Cardiac septum (tissue), 1 donor: Measurements from ENCODE around the gene RTL5. TPM values are rescaled to one million over a fixed set of nuclear protein-coding genes. Genes with fewer than 3 reads are reported as not detected.

ENCODE experiments used
- DNase-seq: peaks from one replicate; pipeline ENCODE4 v3.0.0-alpha.2; 2020; ENCODE audit warnings: low spot score
- intact Hi-C: fragments of 100-400 bp; cut with DNase I; formaldehyde crosslinking; loops from one replicate; pipeline ENCODE4 v1.14.0; 2022
- total RNA-seq: library from RNA; stranded (reverse); fragmentation: NEBNext Ultra II Directional; extraction: Animal tissue kit (Norgen Biotek cat#: 25700); gene quantifications from one replicate; pipeline ENCODE4 v1.2.1, GENCODE V29; 2021
- donor health status: DM: no; HTN: no; CAD: no.

The RTL5 gene
- total RNA-seq, 1 donor from 2014 or later, result 6.3 TPM

DNA sequence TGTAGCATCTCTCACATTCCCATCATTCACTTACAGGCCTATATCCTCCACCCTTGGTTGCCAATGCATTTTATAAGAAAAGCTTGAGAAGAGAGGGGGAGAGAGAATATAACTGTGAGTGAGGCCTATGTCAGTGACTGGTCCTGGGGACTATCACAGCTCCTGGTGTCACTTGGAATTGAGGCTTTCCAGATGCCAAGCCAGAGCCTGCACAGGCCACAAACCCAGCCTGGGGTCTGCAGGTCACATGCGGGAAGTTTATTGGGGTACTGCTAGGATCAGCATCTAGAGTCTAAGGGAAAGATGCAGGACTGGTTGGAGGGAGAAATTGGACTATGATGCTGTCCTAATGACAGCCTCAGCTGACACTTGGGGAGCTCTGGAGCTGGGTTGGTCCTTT lies 47.6 kb downstream of the RTL5 start:
- DNase-seq, result no peak
- intact Hi-C loops, result no loop called here

DNA sequence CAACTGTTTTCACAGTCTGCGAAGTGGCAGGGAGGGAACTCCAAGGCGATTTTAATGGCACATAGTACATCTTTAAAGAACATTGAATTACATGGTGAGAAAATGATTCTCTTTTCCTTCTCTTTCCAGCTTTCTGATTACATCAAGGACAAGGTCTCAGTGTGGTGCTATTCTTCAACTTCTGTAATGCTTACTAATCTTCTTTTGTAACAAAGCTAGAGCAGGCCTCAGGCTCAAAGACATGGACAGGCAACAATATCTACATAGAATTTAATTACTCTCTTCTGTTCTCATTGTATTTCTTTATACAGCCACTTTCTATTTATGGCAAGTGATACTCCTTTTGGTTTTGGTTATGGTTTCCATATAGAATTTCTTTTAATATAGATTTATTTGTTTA lies 48.4 kb downstream of the RTL5 start:
- no peak for DNase-seq
- intact Hi-C loops, result no loop called here

DNA sequence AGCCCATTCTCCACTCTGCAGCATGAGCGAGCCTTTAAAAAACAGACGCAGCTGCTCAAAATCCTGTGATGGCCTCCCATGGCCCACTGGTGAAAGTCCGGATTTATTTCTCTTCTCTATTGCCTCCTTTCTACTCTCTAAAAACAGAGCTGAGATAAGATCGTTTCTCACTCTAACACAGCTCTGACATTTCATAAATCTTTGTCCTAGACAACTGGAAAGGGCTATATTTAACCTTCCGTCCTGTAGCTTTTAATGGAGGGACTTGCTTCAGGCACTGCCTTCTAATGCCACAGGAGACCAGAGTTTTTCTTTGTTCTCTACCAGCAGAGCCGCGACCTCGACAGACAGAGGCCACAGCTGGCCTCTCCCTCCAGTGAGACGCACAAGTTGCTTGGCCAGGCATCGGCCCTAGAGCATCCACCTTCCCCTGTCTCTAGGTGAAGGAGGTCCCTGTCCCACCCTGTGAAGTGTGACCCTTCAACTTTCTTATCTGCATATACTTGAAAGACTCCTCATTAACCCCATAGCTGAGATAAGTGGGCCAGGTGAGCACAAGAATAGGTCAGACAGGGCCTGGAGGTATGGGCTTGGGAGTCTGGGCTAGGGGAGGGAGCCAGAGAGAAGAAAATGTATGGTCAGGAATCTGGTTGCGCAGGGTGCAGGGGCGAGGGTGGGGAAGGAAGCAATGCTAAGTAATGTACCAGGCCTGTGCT lies 50.0 kb downstream of the RTL5 start:
- intact Hi-C loops, result loop anchor here (2.0 kb wide), 1 partner anchor 39 kb away; no protein-coding TSS in a partner anchor
- no peak for DNase-seq

DNA sequence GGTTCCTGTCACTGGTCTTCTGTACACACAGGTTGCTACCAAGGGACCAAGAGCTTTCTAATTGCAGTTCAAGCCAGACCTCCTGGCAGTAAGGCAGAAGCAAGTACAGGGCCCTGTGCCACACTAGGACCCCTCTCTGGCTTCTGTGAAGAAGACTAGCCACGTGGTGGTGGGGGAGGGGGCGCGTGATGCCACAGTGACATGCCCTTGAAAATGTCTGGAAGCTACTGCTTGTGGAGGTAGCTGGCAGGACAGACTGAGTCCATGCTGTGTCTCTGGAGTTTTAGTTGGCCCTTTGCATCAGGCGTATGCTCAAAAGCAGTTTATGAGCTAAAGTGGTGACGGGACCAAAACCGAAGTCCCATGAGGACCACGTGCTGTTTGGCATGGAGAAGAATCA lies 50.9 kb downstream of the RTL5 start:
- intact Hi-C loops, result loop anchor here (2.0 kb wide), 1 partner anchor 40 kb away; no protein-coding TSS in a partner anchor
- no peak for DNase-seq

DNA sequence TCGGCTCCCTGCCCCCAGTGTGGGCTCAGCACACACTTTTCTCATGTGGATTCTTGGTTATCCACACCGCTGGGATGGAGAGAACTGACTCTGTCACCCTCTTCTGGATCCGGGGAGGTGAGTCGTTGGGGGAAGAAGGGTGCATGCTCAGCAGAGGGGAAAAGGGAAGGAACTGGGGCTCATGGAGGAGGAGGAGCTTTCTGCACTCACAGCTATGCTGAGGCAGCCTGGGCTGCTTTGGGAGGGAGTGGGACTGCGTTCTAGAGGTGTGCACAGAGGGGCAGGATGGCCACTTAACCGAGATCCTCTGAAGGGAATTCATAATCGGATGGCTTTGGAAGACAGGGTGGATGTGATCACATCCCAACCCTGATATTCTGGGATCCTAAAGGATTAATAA lies 51.6 kb downstream of the RTL5 start:
- no peak for DNase-seq
- intact Hi-C loops, result loop anchor here (2.0 kb wide), 1 partner anchor 41 kb away; no protein-coding TSS in a partner anchor

DNA sequence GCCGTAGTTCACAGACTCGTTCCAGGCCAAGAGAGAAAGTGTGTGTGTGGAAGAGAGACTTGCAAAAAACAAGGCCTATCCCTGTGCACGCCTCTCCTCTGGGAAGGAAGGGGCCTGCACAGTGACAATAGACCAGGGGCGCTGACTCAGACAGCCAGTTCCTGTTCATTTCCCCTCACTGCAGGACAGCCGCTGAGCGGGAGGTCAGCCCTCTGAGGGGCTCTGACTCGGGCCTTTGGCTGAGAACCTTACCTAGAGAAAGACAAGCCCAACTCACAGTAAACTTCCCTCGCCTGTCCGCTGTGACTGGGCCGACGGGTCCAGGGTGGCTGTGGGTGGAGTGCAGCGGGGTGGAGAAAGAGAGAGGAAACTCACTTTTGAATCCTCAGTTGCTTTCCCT lies 52.1 kb downstream of the RTL5 start:
- no peak for DNase-seq
- intact Hi-C loops, result loop anchor here (2.0 kb wide), 1 partner anchor 41 kb away; no protein-coding TSS in a partner anchor

DNA sequence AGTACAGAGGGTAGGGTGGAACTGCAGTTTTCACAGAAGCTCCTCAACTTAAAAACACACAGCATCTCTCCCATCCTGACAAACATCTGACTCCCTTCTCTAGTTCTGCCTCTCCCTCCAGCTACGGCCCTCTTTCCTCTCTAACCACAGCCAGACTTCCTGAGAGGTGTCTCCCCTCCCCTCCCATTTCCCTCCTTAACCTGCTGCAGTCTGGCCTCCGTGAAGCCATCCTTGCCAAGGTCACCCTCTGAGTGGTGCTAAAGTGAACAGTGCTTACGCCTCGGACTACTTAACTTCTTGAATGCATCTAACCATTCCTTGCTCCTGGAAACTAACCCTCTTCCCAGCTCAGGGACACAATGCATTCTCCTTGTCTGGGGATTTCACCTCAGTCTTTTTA lies 53.3 kb downstream of the RTL5 start:
- DNase-seq, result no peak
- intact Hi-C loops, result no loop called here

Other genes starting within 250 kb of the RTL5 start
- gene NHSL2, start 221.1 kb downstream of the RTL5 start, total RNA-seq, result 6.7 TPM
- gene PIN4, start 49.8 kb upstream of the RTL5 start, total RNA-seq, result 8.5 TPM
- gene ERCC6L, start 107.1 kb upstream of the RTL5 start, total RNA-seq, result 0.08 TPM
- 413 TPM for gene RPS4X, start 145.3 kb upstream of the RTL5 start, total RNA-seq
- 2.1 TPM for gene CITED1, start 174.0 kb upstream of the RTL5 start, total RNA-seq